ENCODE measurements around the gene KCNT1. TPM values are rescaled to one million over a fixed set of nuclear protein-coding genes. Genes with fewer than 3 reads are reported as not detected.

KCNT1 gene
- total RNA-seq, 1 donor from 2014 or later = not detected

DNA sequence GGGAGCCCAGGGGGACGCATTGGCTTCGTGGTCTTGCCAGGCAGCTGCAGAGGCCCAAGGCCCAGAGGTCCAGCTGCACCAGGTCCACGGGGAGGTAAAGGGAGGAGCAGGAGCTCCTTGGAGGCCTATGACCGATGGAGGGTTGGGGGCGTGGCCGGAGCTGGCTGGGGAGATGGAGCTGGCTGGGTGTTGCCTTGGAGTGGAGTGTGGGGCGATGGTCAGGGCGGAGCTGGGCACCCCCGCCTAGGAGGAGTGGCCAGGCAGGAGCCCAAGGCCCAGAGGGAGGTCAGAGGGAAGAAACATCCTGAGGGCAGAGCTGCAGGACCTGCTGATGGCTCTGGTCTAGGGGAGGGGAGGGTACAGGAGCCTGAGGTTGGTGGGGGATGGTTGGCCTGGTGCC is 44.6 kb downstream of the KCNT1 start:
- Histone ChIP-seq H3K4me3 (no peak overlapping the region), H3K27ac (no peak overlapping the region), H3K9me3 (no peaks in the 10 kb centered on the region), H3K27me3 (no peaks in the 10 kb centered on the region), H3K36me3 (no peaks in the 10 kb centered on the region), H3K4me1 (no peaks in the 10 kb centered on the region)
- no peak for DNase-seq (ENCODE audit: extremely low spot score in 2 of 2)
- TF ChIP-seq POLR2AphosphoS5 (IDR thresholded peaks at IDR 0.05; ENCODE audit: insufficient read depth in 1 of 2, low read depth in 1 of 2) = no peak
- no peak for TF ChIP-seq POLR2A (IDR thresholded peaks at IDR 0.05)
- TF ChIP-seq, protein P1, sequence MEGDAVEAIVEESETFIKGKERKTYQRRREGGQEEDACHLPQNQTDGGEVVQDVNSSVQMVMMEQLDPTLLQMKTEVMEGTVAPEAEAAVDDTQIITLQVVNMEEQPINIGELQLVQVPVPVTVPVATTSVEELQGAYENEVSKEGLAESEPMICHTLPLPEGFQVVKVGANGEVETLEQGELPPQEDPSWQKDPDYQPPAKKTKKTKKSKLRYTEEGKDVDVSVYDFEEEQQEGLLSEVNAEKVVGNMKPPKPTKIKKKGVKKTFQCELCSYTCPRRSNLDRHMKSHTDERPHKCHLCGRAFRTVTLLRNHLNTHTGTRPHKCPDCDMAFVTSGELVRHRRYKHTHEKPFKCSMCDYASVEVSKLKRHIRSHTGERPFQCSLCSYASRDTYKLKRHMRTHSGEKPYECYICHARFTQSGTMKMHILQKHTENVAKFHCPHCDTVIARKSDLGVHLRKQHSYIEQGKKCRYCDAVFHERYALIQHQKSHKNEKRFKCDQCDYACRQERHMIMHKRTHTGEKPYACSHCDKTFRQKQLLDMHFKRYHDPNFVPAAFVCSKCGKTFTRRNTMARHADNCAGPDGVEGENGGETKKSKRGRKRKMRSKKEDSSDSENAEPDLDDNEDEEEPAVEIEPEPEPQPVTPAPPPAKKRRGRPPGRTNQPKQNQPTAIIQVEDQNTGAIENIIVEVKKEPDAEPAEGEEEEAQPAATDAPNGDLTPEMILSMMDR (IDR thresholded peaks at IDR 0.05) = no peak
- intact Hi-C loops (cut with DNase I) = no loop called here

DNA sequence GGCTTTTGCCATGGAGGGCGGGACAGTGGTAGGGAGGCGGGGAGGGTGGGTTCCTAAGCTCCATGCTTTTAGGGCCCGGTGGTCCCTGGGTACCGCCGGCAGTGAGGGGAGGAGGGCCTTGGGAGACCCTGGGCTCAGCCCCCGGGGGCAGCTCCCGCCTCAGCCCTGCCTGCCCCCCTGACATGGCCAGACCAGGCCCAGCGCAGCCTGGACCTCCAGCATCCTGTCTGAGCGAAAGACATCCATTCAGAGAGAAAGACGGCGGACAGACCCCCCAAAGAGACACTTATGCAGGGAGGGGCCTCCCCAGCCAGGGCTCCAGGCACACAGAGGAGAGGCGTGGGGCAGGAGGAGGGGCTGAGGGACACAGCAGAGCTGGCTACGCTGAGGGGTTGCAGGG is 45.3 kb downstream of the KCNT1 start:
- no peak for DNase-seq (ENCODE audit: extremely low spot score in 2 of 2)
- H3K36me3 ChIP-seq = no peaks in the 10 kb centered on the region
- no peaks in the 10 kb centered on the region for H3K4me1 ChIP-seq
- no peaks in the 10 kb centered on the region for H3K27me3 ChIP-seq
- intact Hi-C loops (cut with DNase I) = no loop called here
- no peak overlapping the region for H3K27ac ChIP-seq
- TF ChIP-seq, protein P1 (IDR thresholded peaks at IDR 0.05) = no peak
- no peak for TF ChIP-seq POLR2A (IDR thresholded peaks at IDR 0.05)
- no peak for TF ChIP-seq POLR2AphosphoS5 (IDR thresholded peaks at IDR 0.05; ENCODE audit: insufficient read depth in 1 of 2, low read depth in 1 of 2)
- H3K4me3 ChIP-seq = no peak overlapping the region
- no peaks in the 10 kb centered on the region for H3K9me3 ChIP-seq

DNA sequence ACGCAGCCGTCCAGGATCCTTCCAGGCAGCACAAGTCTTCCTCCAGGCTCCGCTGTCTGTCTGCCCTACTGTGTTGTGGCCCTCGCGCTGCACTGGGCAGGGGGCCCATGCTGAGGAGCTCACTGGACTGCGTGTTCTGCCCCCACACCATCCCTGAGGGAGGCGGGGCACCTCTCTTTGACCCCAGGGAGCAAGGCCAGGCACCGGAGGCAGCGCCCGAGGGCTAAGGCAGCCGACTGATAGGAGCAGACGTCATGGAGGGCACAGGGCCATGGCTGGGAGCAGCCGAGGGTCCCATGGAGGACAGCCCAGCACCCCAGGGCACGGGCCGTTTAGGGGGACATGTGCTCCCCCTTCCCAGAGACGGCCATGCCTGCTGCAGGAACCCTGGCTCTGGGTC is 46.7 kb downstream of the KCNT1 start:
- Histone ChIP-seq H3K36me3 (no peaks in the 10 kb centered on the region), H3K4me3 (no peak overlapping the region), H3K27ac (no peak overlapping the region), H3K4me1 (no peaks in the 10 kb centered on the region), H3K9me3 (no peaks in the 10 kb centered on the region), H3K27me3 (no peaks in the 10 kb centered on the region)
- intact Hi-C loops (cut with DNase I) = no loop called here
- TF ChIP-seq POLR2AphosphoS5 (IDR thresholded peaks at IDR 0.05; ENCODE audit: insufficient read depth in 1 of 2, low read depth in 1 of 2) (no peak), POLR2A (IDR thresholded peaks at IDR 0.05) (no peak)
- TF ChIP-seq, protein P1 (IDR thresholded peaks at IDR 0.05) = no peak
- no peak for DNase-seq (ENCODE audit: extremely low spot score in 2 of 2)

DNA sequence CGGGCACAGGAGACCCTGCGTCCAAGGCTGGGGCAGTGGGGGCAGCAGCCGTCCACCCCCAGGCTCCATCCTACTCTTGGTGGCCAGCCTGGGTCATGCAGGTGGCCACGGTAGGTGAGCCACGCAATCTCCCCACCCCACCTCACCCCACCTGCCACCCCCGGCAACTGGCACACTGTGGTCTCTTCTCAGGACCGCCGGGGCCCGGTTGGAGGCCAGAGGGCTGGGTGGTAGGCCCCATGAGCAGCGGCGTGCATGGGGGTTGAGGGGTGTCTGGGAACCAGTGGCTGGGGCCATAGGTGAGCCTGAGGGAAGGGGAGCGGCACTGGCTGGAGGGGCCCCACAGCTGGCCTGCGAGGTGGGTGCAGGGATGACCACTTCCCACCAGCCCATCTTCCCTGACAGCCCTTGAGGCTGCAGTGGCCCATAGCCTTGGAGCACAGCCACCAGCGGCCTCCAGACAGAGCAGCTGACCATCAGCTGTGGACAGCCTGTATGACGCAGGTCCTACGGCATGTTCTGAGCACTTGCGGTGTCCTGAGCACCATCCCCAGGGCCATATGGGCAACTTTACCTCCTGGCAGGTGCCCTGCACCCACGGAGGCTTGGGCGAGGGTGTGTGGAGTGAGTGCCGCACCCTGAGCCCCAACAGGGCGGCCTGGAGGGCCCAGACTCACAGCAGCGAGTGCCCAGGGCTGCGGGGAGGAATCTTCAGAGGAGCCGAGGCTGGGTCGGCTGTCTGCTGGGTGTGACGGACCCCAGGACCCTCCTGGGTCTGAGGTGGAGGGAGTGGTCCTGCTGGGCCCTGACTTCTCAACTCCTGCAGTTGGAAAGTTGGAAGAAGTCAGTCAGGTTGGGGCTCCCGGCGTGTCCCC is 47.4 kb downstream of the KCNT1 start:
- Histone ChIP-seq H3K27me3 (no peaks in the 10 kb centered on the region), H3K4me1 (no peaks in the 10 kb centered on the region), H3K27ac (no peak overlapping the region), H3K36me3 (no peaks in the 10 kb centered on the region), H3K4me3 (no peak overlapping the region), H3K9me3 (no peaks in the 10 kb centered on the region)
- DNase-seq (ENCODE audit: extremely low spot score in 2 of 2) = no peak
- no peak for TF ChIP-seq POLR2A (IDR thresholded peaks at IDR 0.05)
- intact Hi-C loops (cut with DNase I) = no loop called here

DNA sequence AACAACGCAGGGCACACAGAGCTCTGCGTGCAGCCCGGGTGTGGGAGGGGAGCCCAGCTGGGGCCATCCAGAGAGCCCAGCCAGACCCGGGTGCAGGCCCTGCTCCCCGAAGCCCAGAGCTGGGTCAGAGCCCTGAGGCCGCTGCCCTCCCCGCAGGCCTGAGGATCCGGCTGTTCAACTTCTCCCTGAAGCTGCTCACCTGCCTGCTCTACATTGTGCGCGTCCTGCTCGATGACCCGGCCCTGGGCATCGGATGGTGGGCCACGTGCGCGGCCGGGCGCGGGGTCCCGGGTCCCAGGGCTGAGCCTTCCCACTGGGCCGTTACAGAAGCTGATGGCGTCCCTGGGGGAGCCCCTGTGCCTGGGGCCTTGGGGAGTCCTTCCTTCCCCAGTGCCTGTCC is 48.8 kb downstream of the KCNT1 start:
- Histone ChIP-seq H3K9me3 (no peaks in the 10 kb centered on the region), H3K27me3 (no peaks in the 10 kb centered on the region), H3K27ac (no peak overlapping the region), H3K4me3 (no peak overlapping the region), H3K4me1 (no peaks in the 10 kb centered on the region), H3K36me3 (no peaks in the 10 kb centered on the region)
- no peak for TF ChIP-seq POLR2AphosphoS5 (IDR thresholded peaks at IDR 0.05; ENCODE audit: insufficient read depth in 1 of 2, low read depth in 1 of 2)
- no peak for TF ChIP-seq POLR2A (IDR thresholded peaks at IDR 0.05)
- TF ChIP-seq, protein P1 (IDR thresholded peaks at IDR 0.05) = no peak
- intact Hi-C loops (cut with DNase I) = no loop called here
- no peak for DNase-seq (ENCODE audit: extremely low spot score in 2 of 2)

All from vagina (tissue), 2 donors.